GM18909 (cell line): Measurements from ENCODE around the gene DMXL2.
"Not testable (repeated sequence)": the region's sequence is repeated elsewhere in the genome, so short reads cannot be mapped to it uniquely, and the experiment has no call there.

ENCODE experiments used
- ATAC-seq: cut with Tn5 transposase; IDR thresholded peaks from one replicate; pipeline ENCODE4 v1.9.1; 2021; ENCODE audit warnings: mild to moderate bottlenecking; ENCODE audit not compliant: unreplicated experiment, poor library complexity

The DMXL2 gene, protein sequence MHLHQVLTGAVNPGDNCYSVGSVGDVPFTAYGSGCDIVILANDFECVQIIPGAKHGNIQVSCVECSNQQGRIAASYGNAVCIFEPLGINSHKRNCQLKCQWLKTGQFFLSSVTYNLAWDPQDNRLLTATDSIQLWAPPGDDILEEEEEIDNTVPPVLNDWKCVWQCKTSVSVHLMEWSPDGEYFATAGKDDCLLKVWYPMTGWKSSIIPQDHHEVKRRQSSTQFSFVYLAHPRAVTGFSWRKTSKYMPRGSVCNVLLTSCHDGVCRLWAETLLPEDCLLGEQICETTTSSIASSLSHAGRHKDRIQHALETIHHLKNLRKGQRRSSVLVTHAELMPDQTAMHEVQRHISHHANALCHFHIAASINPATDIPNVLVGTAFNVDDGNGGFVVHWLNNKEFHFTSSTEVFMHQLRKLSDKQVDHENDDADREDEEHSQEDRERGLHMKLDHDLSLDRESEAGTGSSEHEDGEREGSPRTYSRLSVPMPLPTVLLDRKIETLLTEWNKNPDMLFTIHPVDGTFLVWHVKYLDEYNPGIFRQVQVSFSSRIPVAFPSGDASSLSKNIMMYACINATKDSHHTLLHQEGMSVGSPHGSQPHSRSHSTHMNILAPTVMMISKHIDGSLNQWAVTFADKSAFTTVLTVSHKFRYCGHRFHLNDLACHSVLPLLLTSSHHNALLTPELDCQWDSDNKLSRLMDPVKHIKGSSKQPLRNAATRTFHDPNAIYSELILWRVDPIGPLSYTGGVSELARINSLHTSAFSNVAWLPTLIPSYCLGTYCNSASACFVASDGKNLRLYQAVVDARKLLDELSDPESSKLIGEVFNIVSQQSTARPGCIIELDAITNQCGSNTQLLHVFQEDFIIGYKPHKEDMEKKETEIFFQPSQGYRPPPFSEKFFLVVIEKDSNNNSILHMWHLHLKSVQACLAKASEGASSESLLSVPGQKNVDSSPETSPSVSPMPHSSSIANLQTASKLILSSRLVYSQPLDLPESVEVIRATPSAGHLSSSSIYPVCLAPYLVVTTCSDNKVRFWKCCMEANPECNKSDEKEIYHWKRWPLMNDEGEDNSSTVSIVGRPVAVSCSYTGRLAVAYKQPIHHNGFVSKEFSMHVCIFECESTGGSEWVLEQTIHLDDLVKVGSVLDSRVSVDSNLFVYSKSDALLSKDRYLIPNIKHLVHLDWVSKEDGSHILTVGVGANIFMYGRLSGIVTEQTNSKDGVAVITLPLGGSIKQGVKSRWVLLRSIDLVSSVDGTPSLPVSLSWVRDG (N-terminal part only)

DNA sequence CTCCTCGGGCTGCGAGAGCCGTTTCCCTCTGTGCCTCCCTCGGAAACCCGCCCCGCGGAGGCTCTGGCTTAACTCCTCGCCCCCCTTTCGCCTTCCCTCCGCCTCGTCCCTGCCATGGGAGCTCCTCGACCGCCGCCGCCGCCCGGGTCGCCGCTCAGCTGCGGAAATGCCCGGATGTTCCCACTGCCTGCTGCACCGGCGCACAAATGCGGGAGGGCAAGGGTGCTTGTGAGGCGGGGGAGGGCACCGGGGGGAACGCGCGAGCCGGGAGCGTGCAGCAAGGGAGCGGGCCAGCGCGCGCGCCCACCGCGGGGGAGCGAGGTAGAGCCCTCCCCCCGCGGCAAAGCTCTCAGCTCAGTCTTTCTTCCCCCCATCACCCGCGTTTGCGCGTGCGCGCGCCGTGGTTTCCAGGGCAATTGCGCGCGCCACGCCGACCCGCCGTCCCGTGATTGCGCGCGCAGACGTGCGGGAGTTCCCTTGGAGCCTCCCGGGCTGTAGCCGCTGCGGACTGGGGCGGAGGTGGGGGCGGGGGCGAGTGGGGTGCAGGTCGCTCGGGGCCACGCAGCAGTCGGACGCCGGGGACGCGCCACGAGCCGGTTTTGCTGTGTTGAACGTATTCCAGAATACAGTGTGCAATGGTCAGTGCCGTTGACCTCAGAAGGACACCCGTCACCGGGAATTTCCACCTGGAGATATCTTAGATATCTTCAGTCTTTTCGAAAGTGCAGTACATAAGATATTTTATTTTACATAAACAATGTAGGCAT is at the start of gene DMXL2:
DMXL2 (minus strand) TSS at position 168 of the 767 bp plus-strand sequence. CDS start 226 bp downstream, outside the sequence.
- peak; percentile 47 for ATAC-seq

DNA sequence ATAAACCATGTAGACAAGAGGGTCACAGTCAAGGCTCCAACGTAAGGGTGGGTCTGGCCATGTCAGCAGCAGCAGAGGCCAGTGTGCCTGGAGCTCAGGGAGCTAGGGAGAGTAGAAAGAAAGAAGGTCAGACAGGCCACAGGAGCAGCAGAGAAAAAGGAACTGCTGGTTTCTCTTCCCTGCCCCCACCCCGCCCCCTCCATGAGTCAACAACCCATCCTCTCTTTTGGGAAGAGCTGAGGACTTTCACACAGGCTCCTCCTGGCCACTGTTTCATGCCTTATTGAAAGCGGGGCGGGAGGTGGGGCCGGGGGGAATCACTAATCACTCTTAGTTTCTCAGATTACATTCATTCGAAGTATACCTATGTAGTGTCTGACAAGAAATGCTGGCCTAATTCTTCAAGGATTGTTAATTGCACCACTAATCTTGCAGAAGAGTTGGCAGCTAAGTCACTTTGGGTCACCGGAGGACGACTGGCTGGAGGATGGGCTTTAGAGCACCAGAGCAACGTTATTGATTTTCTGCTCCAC is 49.6 kb upstream of the DMXL2 start:
- no peak for ATAC-seq

DNA sequence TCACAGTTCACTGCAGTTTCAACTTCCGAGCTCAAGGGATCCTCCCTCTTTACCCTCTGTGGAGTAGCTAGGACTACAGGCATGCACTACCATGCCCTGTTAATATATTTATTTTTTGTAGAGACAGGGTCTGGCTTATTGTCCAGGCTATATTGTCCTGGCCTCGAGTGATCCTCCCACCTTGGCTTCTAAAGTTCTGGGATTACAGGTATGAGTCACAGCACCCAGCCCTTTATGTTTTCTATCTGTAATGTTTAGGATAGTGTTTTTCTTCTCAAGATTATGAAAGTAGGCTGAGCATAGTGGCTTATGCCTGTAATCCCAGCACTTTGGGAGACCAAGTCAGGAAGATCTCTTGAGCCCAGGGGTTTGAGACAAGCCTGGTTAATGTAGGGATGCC is 46.8 kb upstream of the DMXL2 start:
- no peak for ATAC-seq

DNA sequence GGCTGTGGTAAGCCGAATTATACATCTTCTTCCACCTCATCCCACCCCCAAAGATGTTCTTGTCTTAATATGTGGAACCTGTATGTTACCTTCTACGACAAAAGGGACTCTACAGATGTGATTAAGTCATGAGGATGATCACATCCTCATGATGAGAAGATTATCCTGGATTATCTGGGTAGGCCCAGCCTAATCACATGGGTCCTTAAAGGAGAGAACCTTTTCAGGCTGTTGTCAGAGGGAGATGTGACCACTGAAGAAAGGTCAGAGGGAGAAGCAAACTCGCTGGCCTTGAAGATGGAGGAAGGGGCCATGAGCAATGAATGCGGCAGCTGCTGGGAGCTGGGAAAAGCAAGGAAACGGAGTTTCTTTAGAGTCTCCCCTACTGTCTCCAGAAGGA is 45.9 kb upstream of the DMXL2 start:
- ATAC-seq: no peak

DNA sequence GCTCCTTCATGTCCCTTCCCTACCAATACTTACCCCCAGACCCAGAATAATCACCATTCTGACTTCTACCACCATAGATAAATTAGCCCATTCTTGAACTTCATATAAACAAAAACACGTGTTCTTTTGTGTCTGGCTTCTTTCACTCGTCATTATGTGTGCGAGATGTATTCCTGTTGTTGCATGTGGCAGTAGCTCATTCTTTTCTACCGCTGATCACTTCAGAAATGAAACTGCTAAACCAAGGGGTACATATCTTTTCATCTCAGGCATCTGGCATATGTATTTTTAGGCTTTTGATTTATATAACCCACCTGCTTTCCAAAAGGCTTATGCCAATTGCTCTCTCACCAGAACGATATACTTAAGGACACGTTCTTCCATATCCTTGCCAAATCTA is 44.9 kb upstream of the DMXL2 start:
- no peak for ATAC-seq

DNA sequence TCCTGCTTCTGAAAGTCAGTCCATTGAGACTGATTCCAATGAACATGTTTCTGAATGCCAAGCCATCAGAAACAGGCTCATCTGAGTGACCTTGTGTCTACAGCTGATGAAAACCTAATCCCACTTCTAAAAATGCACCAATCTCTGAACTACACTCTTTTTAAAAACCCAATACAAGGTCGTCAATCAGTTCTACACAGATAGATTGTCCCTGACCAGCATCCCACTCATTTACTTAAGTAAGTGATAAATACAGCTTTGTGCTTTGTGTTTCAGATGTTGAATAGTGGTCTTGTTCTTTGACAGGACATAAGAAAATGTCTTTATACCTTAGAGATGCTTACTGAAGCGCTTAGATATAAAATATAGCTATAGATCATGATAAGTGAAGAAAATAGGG is 38.5 kb upstream of the DMXL2 start:
- ATAC-seq: no peak

DNA sequence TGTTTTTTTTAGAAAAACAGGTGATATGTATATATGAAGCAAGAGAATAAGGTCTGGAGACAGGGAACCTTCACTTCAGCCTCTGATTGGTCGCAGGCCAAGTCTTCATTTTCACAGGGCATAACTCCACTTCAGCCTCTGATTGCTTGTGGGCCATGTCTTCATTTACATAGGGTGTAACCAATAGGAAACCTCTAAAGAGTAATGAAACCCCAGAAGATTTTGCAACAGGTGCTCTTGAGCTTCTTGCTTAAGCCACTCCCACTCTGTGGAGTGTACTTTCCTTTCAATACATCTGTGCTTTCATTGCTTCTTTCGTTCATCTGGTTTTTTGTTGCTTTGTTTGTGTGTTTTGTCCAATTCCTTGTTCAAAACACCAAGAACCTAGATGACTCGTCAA is 36.1 kb upstream of the DMXL2 start:
- no peak for ATAC-seq

DNA sequence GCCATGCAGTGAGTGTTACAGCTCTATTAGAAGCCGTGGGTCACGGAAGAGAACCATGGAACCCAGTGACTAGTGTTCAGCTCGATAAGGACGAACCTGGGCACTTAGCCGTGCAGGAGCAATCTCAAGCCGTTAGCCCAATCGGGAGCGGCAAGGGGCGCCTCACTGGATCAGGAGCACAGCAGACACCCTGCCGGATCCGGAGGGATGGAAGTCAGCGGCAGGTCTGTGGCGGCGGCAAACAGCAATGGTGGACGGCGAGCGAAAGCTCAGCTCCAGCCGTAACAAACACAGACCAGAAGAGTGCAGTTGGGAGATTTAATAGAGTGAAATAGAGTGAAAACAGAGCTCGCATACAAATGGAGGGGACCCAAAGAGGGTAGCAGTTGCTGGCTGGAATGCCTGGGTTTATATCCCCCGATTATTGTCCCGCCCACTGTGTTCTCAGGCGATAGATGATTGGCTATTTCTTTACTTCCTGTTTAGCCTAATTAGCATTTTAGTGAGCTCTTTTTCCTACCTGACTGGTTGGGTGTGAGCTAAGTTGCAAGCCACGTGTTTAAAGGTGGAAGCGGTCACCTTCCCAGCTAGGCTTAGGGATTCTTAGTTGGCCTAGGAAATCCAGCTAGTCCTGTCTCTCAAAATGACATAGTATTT is 33.0 kb upstream of the DMXL2 start:
- not testable (repeated sequence) for ATAC-seq

DNA sequence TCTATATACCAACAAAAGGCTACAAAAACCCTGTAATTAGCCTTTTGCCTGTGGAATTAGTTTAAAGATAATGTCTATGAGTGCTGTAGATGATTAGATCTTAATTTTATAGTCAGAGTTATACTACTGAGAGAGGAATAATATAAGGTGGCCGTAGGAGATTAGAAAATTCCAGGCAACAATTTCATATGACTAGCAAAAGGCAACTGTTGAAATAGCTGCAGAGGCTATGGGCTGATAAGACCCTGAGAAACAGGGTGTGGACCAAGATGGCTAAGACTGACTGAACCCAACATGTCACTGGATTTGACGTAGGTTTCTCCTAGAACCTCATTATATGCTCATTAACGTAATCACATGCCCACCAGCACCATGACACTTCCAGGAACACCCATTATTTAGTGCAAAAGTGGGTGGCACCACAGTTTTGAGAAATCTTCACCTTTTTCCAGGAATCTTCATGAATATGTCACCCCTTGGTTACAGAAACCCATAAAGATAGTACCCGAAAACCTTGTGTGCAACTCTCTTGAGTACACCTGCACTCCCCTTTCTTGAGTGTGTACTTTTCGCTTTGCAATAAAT is 29.6 kb upstream of the DMXL2 start:
- ATAC-seq: no peak

DNA sequence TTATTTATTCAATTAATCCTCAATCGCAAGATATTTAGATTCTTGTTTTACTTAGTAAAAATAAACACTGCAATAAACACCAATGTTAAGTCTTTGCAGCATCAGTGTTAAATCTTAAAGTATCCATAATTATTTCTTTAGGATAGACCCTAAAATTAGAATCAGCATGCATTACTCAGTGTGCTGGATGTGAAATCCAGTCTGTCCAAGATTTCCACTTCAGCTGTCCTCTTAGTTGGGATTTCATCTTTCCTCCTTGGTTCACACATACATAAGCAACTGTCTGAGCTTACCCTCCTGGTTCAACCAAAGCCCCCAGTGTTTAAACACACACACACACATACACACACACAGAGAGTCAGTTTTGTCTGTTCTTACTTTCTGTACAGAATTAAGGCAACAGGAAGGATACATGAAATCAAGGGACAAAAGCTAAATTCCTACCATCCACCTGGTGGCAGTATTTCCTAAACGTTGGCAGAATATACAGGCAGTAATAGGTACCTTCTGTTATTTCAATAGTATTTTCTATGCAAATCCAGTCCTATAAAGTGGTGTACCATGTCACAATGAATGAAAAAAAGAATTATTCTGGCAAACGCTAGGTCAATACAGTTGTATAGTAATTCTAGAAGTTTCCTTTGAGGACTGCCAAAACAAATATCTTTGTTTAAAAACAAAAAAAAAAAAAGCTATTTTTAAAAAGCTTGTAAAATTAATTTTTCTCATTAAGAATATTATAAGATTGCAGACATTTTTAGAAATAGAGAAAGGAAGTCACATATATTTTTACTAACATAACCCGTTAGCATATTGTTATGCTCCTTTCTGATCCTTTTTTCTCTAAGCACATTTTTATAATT is 27.3 kb upstream of the DMXL2 start:
- no peak for ATAC-seq

DNA sequence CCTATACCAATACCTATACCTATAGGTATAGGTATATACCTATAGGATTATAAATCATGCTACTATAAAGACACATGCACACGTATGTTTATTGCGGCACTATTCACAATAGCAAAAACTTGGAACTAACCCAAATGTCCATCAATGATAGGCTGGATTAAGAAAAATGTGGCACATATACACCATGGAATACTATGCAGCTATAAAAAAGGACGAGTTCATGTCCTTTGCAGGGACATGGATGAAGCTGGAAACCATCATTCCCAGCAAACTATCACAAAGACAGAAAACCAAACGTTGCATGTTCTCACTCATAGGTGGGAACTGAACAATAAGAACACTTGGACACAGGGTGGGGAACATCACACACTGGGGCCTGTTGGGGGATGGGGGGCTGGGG is 26.1 kb upstream of the DMXL2 start:
- ATAC-seq: not testable (repeated sequence)

DNA sequence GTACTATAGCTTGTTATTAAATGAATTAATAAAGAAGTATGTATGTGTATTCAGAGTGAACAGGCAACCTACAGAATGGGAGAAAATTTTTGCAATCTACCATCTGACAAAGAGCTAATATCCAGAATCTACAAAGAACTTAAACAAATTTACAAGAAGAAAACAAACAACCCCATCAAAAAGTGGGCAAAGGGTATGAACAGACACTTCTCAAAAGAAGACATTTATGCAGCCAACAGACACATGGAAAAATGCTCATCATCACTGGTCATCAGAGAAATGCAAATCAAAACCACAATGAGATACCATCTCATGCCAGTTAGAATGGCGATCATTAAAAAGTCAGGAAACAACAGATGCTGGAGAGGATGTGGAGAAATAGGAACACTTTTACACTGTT is 25.5 kb upstream of the DMXL2 start:
- ATAC-seq: not testable (repeated sequence)

DNA sequence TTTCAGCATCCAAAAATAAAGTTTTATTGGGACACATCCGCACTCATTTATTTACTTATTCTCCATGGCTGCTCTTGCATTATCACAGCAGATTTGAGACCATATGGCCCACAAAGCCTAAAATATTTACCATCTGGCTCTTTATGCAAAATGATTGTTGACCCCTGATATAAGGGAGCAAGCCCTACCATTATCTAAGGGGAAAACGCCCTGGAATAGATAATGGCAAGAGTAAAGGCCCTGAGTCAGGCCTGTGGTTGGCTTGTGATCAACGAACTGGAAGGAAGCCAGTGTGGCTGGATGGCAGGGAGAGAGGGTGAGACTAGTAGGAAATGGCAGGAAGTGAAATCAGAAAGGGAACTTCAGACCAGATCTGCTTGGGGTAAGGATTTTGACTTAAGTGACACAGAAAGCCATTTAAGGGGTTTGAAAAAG is 24.6 kb upstream of the DMXL2 start:
- ATAC-seq: no peak

DNA sequence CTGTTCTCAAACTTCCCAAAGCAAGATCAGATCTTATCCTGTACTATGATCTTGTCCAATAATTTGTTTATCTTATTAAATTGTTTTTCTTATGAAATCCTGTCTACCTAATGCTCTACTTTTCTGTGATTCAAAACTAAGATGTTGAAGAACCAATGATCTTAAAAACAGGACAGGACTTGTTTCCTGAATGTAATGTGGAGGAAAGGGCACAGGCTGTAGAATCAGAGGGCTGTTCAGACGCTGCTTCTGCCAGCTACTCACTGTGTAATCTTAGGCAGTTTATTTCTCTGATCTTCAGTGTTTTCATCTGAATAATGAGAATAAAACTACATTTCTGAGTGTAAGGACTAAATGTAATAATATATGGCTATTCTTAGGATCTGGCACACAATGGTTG is 20.1 kb upstream of the DMXL2 start:
- ATAC-seq: no peak

DNA sequence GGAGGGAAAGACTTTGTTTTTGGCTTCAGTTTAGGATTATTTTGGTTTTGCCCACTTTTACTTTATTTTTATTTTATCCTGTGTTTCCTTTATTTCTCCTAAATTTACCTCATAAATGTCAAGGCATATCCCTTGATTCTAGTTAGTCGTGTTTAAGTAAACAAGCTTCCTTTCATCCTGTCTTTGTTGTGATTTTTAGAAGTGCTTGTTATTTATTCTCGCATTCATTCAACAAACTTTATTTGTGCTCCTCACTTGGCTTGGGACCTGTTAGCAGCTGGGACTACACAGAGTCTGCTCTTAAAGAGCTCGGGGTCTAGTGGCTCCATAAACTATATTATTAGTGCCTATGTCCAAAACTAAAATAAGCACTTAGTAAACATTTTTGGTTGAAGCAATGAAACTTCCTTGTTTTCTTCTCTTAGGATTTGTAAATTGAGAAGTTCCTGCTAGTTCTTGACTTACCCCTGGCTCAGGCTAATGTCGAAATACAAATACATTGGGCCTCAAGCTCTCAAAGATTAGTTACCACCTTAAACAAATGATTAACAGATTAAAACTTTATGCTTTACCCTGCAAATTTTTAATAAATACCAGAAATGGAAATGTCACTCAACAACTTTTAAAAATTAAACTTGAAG is 19.0 kb upstream of the DMXL2 start:
- ATAC-seq: no peak

DNA sequence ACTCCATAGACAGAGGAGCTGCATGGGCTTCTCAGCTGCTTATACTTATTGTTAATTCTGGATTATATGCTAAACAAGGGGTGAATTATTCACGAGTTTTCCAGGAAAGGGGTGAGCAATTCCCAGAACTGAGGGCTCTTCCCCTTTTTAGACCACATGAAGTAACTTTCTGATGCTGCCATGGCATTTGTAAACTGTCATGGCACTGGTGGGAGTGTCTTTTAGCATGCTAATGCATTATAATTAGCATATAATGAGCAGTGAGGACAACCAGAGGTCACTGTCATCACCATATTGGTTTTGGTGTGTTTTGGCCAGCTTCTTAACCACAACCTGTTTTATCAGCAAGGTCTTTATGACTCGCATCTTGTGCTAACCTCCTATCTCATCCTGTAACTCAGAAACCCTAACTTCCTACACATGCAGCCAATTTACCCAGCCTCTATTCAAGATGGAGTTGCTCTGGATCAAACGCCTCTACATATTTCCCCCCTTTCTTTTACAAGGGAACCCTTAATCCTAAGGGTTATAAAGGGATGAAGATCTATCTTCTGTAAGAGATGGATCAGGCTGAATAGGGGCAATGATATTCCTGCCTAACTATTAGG is 12.1 kb upstream of the DMXL2 start:
- ATAC-seq: no peak

DNA sequence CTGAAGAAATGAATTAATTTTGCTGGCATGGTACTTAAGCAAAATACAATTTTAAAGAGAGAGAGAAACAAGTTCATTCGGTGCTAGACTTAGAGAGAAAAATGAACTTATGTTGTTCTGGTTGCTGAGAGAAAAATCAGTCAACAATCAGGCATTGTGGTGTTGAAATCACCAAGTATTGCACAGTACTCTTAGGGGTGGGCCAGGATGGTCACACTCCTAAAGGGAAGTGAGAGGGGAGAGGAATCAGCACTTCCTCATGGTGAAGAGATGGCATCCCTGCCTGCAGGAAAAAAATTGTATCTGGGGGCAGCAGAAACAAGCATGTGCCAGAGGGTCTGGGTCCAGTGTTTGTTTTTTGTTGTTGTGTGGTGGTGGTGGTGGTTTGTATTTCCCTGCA is 7.0 kb upstream of the DMXL2 start:
- no peak for ATAC-seq
